GM12865 (cell line): ENCODE measurements around the gene CENPA.
A peak's percentile ranks its signal among the peaks of the same experiment; 100 is the strongest.

ENCODE experiments used
- DNase-seq: peaks from one replicate; pipeline ENCODE4 v3.0.0; 2010; ENCODE audit warnings: low read depth
- H3K4me3 ChIP-seq: 2 replicates; pipeline ENCODE4 v1.5.1; 2011; ENCODE audit warnings: mild to moderate bottlenecking, low read depth, low read length, control low read depth
- TF ChIP-seq, protein P1 (sequence below): IDR thresholded peaks from 2 replicates; pipeline ENCODE4 v1.5.1; 2011; ENCODE audit warnings: low read length, control low read depth, low read depth, inconsistent platforms; ENCODE audit not compliant: insufficient read depth; ENCODE audit errors: missing control alignments

Gene CENPA

DNA sequence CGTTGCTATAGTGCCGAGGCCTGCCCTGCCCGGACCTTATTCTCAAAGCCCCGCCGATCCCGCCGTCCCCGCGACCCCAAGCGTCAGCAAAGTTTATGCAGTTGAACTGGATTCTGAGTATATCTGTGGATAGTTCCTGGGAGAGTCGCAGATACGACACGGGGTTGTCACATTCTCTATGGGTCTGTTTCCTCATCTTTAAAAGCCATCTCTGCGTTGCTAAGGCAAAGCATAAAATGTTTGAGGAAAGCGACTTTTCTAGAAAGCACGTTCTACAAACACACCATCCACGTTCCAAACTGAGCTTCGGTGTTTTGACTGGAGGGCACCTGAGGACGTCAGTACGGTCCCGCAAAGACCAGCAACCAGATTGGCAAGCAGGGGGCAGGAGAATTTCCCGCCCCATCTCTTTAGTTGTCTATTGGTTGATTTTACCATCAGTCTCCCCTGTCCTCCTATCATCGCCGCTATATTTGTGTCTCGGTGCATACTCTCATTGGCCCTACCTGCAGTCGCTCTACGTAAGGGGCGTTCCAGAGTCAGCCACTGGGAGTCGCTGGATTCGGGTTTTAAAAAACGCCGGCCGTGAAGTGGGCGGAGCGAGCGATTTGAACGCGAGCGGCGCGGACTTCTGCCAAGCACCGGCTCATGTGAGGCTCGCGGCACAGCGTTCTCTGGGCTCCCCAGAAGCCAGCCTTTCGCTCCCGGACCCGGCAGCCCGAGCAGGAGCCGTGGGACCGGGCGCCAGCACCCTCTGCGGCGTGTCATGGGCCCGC is at the start of gene CENPA:
Gene CENPA, plus strand, starts transcription at position 626 of the 776 bp plus-strand sequence. Its CDS starts 141 bp downstream, at position 767.
- DNase-seq: peak; percentile 99
- peak within 1 kb of the TSS; percentile 82 for H3K4me3 ChIP-seq
- TF ChIP-seq, protein P1, sequence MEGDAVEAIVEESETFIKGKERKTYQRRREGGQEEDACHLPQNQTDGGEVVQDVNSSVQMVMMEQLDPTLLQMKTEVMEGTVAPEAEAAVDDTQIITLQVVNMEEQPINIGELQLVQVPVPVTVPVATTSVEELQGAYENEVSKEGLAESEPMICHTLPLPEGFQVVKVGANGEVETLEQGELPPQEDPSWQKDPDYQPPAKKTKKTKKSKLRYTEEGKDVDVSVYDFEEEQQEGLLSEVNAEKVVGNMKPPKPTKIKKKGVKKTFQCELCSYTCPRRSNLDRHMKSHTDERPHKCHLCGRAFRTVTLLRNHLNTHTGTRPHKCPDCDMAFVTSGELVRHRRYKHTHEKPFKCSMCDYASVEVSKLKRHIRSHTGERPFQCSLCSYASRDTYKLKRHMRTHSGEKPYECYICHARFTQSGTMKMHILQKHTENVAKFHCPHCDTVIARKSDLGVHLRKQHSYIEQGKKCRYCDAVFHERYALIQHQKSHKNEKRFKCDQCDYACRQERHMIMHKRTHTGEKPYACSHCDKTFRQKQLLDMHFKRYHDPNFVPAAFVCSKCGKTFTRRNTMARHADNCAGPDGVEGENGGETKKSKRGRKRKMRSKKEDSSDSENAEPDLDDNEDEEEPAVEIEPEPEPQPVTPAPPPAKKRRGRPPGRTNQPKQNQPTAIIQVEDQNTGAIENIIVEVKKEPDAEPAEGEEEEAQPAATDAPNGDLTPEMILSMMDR: no peak

DNA sequence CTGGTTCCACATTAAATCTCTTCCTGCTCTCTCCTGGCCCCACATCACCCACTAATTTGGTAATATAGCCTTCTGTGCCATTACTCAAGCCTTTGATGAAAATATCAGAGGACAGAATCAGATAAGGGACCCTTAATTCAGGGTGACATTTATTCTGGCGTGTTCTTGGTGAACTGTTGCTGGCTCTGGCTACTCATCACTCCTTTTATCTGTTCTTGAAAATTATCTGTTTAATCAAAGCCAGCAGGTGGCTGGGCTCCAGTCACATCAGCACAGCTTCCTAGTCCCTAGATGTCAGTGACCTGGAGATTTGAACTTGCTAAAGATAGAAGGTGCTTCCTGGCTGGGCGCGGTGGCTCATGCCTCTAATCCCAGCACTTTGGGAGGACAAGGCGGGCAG is 48.6 kb upstream of the CENPA start:
- DNase-seq: no peak
- H3K4me3 ChIP-seq: no peak overlapping the region
- TF ChIP-seq, protein P1: no peak

DNA sequence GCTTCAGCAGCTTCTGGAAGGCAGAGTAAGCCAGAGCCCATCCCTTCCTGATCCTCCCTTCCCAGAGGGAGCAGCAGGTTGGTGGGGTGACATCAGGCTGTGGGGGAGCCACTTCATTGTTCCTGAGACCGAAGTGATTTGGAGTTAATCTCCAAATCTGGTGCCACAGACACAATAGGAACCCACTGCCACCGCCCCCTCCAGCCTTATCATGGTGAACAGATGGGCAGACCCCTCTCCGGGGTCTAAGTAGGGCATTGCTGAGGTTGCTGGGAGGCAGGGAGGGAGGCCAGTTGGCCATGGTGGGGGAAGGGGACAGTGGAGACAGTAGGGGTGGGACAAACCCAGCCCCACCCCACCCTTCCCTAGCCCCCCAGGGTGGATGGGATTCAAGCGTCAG is 47.4 kb upstream of the CENPA start:
- no peak for DNase-seq
- TF ChIP-seq, protein P1: no peak
- no peak overlapping the region for H3K4me3 ChIP-seq

DNA sequence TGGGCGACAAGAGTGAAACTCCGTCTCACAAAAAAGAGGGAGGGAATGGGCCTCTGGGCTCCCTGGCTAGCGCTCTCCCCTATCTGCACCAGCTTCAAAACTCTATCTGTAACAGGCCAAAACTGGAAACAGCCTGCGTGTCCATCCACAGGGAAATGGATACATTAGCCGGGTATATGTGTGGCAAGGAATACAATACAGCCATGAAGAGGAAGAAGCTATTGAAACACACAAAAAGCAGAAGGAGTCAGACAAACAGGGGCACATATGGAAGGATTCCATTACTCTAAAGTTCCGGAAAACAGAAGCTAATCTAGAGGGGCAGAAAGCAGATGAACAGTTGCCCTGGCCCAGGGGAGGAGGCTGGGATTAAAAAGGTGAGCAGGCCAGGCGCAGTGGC is 46.3 kb upstream of the CENPA start:
- TF ChIP-seq, protein P1: no peak
- DNase-seq: no peak
- H3K4me3 ChIP-seq: no peak overlapping the region

DNA sequence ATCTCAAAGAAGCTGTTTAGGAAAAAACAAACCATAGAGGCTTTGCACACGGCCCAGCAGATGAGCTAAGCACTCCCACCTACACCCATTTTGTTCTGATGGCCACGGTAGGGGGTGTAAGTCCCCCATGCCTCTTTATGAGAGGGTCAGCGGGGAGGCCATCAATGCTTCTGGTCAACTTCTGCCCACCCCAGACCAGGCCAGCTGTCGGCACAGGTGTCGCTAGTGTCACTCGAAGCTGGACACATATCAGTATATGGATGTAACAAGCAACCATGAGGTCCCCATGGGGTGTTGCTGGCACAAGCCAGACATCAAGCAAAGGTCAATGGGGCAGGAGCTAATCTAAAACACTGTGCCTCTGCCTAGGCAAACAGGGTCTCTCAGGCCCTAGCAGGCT is 45.5 kb upstream of the CENPA start:
- H3K4me3 ChIP-seq: no peak overlapping the region
- TF ChIP-seq, protein P1: no peak

DNA sequence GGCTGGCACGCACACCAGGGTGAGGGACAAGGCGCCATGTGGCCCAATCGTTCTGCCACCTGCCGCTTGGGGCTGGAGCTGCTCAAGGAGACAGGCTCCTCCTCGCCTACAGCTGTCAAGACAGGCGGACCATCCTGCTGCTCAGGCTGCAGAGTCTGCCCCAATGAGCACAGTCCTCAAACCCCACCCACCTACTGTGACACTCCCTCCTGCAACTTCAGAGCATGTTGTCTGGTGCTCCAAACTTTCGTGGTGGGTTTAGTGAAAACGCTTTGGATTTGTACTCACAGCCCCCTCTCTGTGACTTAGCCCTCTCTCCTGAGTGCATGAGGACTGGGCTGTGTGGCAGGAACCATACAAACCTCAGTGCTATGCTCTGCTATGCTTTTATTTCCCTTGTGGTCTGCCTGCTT is 45.0 kb upstream of the CENPA start:
- TF ChIP-seq, protein P1: no peak
- no peak overlapping the region for H3K4me3 ChIP-seq
- peak; percentile 52 for DNase-seq

More for the DNA sequence above, 45.5 kb upstream of the CENPA start:
- DNase-seq: no peak
